Progenitor cell of endocrine pancreas (in vitro differentiated cells): ENCODE data around the gene PRAC2. TPM values are rescaled to one million over a fixed set of nuclear protein-coding genes. Genes with fewer than 3 reads are reported as not detected.

Experiments used
- DNase-seq: peaks from one replicate; pipeline ENCODE4 v3.0.0; 2021; ENCODE audit warnings: low spot score; ENCODE audit not compliant: unreplicated experiment
- H3K27ac Mint-ChIP-seq: 2 replicates; pipeline ENCODE4 v1.8.0; 2021; ENCODE audit warnings: mild to moderate bottlenecking, moderate library complexity, mixed read lengths
- H3K27me3 Mint-ChIP-seq: 2 replicates; pipeline ENCODE4 v1.8.0; 2021; ENCODE audit warnings: mixed read lengths
- H3K36me3 Mint-ChIP-seq: 2 replicates; pipeline ENCODE4 v1.8.0; 2022; ENCODE audit warnings: mixed read lengths; ENCODE audit not compliant: insufficient read depth
- H3K4me1 Mint-ChIP-seq: 2 replicates; pipeline ENCODE4 v1.8.0; 2021; ENCODE audit warnings: low read depth, mixed read lengths
- H3K4me3 Mint-ChIP-seq: 2 replicates; pipeline ENCODE4 v1.8.0; 2021; ENCODE audit warnings: low read depth, mild to moderate bottlenecking, moderate library complexity, mixed read lengths
- H3K9me3 Mint-ChIP-seq: 2 replicates; pipeline ENCODE4 v1.8.0; 2021; ENCODE audit warnings: low read depth, mixed read lengths
- total RNA-seq: library from RNA; stranded (reverse); gene quantifications from 2 replicates; pipeline ENCODE4 v1.2.1, GENCODE V29; 2021
- TF ChIP-seq, protein P1 (sequence below): fragments of 200-600 bp; sonication (generic); IDR thresholded peaks from one replicate; pipeline ENCODE4 v1.5.0; 2021; ENCODE audit warnings: antibody characterized with exemption, mild to moderate bottlenecking; ENCODE audit not compliant: unreplicated experiment

PRAC2 gene
- total RNA-seq, 1 donor from 2014 or later = not detected

DNA sequence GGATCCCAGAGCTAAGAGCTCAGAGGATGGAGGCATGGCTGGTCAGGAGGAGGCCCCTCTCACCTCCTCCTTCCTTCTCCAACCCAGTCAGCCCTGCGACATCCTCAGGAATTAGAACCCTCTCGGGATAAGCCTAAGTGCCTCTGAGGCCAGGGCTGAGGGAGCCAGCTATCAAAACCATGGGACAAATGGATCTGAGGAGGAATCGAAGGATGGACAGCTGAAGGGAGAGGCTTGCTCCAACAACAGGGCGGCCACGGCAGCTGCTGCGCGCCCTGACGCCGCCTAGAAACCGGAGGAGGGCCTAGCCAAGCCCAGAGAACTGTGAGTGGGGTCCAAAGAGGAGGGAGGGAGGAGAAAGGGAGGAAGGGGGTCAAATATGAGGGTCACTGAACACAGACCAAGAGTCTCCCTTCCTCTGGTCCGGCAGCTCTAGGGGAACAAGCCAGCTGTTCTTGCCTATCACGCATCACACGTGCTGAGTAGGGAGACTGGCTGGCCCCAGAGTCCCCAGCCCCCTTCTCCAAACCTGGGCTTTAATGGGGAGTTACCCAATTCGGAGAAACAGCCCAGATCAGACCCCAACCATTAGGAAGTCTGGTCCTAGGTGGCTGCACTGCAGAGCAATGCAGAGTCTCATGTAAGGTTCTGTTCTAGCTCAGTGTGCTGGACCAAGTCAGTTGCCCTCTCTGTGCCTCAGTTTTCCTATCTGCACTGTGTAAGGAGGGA is 11.5 kb downstream of the PRAC2 start:
- H3K27ac Mint-ChIP-seq = no peak overlapping the region
- no peak for DNase-seq
- TF ChIP-seq, protein P1, sequence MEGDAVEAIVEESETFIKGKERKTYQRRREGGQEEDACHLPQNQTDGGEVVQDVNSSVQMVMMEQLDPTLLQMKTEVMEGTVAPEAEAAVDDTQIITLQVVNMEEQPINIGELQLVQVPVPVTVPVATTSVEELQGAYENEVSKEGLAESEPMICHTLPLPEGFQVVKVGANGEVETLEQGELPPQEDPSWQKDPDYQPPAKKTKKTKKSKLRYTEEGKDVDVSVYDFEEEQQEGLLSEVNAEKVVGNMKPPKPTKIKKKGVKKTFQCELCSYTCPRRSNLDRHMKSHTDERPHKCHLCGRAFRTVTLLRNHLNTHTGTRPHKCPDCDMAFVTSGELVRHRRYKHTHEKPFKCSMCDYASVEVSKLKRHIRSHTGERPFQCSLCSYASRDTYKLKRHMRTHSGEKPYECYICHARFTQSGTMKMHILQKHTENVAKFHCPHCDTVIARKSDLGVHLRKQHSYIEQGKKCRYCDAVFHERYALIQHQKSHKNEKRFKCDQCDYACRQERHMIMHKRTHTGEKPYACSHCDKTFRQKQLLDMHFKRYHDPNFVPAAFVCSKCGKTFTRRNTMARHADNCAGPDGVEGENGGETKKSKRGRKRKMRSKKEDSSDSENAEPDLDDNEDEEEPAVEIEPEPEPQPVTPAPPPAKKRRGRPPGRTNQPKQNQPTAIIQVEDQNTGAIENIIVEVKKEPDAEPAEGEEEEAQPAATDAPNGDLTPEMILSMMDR = no peak
- H3K4me1 Mint-ChIP-seq = peaks cover 3% of the 10 kb centered on the region
- H3K9me3 Mint-ChIP-seq = no peaks in the 10 kb centered on the region
- H3K27me3 Mint-ChIP-seq = peaks cover 98% of the 10 kb centered on the region
- no peak overlapping the region for H3K4me3 Mint-ChIP-seq
- no peaks in the 10 kb centered on the region for H3K36me3 Mint-ChIP-seq

DNA sequence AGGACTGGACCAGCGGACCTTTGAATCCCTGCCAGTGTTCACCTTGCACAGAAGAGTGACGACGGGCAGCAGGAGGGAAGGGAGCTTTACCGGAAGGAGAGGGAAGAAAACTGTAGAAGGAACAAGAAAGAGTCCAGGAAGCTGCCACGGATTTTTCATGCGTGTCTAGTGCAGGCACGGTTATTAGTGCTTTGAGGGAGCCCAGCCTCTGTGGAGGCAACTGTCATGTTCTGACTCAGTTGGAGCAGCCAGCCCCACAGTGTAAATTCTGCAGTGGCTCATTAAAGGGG is 12.0 kb downstream of the PRAC2 start:
- Mint-ChIP-seq H3K27me3 (peaks cover 98% of the 10 kb centered on the region), H3K27ac (no peak overlapping the region), H3K4me1 (peaks cover 3% of the 10 kb centered on the region), H3K9me3 (no peaks in the 10 kb centered on the region), H3K4me3 (no peak overlapping the region), H3K36me3 (no peaks in the 10 kb centered on the region)
- DNase-seq = no peak
- TF ChIP-seq, protein P1 = no peak

DNA sequence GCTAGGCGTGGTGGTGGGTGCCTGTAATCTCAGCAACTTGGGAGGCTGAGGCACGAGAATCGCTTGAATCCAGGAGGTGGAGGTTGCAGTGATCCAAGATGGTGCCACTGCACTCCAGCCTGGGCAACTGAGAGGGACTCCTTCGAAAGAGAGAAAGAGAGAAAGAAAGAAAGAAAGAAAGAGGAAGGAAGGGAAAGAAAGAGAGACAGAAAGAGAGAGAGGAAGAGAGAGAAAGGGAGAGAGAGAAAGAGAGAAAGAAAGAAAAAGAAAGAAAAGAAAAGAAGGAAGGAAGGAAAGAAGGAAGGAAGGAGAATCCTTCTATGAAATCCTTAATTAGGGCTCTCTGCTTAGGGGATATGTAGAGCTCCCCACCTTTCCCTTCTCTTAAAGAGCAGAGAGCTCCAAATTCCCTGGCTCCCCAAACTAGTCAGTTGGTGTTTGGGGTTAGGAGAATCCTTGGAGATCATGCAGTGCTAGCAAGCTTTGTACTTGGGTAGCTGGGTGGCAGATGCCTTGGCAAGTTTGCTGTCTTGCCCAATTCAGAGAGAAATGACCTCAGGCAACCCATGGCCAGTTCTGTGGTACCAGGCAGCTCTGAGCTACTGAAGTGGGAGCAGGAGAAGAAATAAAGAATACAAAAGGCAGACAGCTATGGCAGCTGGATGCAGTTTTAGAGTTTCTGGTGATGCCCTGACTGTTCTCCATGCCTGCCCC is 14.5 kb downstream of the PRAC2 start:
- no peaks in the 10 kb centered on the region for H3K36me3 Mint-ChIP-seq
- peaks cover 3% of the 10 kb centered on the region for H3K4me1 Mint-ChIP-seq
- H3K4me3 Mint-ChIP-seq = no peak overlapping the region
- no peaks in the 10 kb centered on the region for H3K9me3 Mint-ChIP-seq
- TF ChIP-seq, protein P1 = no peak
- H3K27me3 Mint-ChIP-seq = peaks cover 96% of the 10 kb centered on the region
- no peak overlapping the region for H3K27ac Mint-ChIP-seq
- no peak for DNase-seq

DNA sequence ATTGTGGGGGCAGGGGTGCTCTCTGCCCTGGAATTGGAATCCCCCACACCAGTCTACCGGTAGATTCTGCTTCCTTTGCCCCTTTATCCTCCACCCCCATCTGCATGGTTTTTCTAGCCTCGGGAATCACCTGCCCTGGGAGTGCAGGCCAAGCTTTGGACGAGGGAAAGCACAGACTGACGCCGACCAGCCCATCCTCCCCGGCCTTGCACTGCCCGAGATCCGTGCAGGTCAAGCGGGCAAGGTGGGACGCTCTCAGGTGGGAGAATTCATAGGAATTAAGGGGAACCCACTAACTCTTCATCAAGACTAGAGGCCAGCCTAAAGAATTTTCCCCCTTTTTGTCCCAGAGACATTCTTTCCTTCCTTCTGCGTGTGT is 15.4 kb downstream of the PRAC2 start:
- Mint-ChIP-seq H3K4me3 (no peak overlapping the region), H3K27ac (no peak overlapping the region), H3K4me1 (peaks cover 2% of the 10 kb centered on the region), H3K9me3 (no peaks in the 10 kb centered on the region), H3K36me3 (no peaks in the 10 kb centered on the region), H3K27me3 (peaks cover 98% of the 10 kb centered on the region)
- TF ChIP-seq, protein P1 = no peak
- DNase-seq = no peak

DNA sequence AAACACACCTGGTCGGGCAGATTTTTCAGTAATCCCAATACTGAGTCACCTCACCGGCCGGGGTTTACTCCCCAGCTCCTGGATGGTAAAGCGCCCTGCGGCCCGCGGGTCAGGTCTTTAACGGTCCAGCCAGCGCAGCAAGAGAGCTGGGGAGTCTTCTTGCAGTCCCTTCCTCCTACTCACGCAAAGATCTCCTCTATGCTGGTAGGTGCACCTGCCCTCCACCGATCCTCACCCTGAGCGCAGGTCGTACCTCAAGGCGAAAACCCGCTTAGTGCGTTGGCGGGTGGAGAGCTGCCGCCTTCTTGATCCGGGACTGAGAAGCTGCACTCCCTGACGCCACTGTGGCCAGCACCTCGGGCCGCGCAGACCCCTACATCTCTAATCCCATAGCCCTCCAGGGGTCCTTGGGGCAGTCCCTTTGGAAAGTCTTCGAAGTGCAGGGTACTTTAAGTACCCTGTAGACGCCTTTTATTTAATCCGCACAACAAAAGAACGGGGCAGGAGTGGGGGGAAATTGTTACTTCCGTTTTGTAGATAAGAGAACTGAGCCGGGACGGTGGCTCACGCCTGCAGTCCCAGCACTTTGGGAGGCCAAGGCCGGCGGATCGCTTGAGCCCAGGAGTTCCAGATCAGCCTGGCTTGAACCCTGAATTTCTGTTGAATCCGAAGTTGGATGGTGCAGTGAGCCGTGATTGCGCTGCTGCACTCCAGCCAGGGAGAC is 16.0 kb downstream of the PRAC2 start:
- H3K9me3 Mint-ChIP-seq = no peaks in the 10 kb centered on the region
- H3K36me3 Mint-ChIP-seq = no peaks in the 10 kb centered on the region
- H3K4me1 Mint-ChIP-seq = no peaks in the 10 kb centered on the region
- H3K4me3 Mint-ChIP-seq = no peak overlapping the region
- no peak overlapping the region for H3K27ac Mint-ChIP-seq
- TF ChIP-seq, protein P1 = no peak
- peaks cover 98% of the 10 kb centered on the region for H3K27me3 Mint-ChIP-seq
- DNase-seq = no peak
